ENCODE measurements around the gene SREBF1.

- TF ChIP-seq CTCF (IDR thresholded peaks at IDR 0.05), result no peak
- no peak for TF ChIP-seq REST (IDR thresholded peaks at IDR 0.05; ENCODE audit: insufficient read depth in 1 of 2, low read depth in 2 of 2, low read length in 1 of 2)
- no peak for TF ChIP-seq SIN3A (IDR thresholded peaks at IDR 0.05; ENCODE audit: borderline replicate concordance, insufficient read depth, low read depth, low read length)
These were observed 49.2 kb downstream of the SREBF1 start for GRCh38 chr17:17787568-17787967.
